Pulmonary artery endothelial cell (primary cell): Measurements from ENCODE around the gene ST6GALNAC3. TPM values are rescaled to one million over a fixed set of nuclear protein-coding genes. Genes with fewer than 3 reads are reported as not detected.

Experiments used
- DNase-seq: peaks from one replicate; pipeline ENCODE4 v3.0.0-alpha.2; 2011; ENCODE audit warnings: low read depth, low spot score
- total RNA-seq: library from RNA; depleted of rRNA; stranded (reverse); fragments of >200 nt; gene quantifications from 2 replicates; pipeline ENCODE4 v1.2.3, GENCODE V29; 2014

The ST6GALNAC3 gene
- total RNA-seq, 1 donor from 2014 or later = 34.6 TPM

- no peak for DNase-seq
These were observed 425.6 kb downstream of the ST6GALNAC3 start for GRCh38 chr1:76500116-76500515.

DNA sequence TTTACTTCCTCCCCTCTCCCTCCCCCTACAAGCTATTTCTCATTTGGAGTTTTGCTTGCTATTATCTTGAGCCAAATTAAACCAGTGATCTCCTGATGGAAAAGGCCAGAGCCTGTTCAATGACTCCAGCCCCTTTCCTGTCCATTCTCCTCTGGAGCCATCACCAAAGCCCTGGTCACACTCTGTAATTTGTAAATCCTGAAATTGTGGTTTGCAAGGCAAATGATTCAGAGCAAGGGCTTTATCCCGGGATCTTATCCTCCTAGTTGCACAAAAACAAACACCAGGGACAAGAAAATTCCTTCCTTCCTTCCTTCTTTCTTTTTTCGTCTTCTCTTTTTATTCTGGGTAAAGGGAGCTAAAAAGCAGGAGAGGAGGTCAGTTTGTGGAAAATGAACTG lies 426.6 kb downstream of the ST6GALNAC3 start:
- DNase-seq = no peak

DNA sequence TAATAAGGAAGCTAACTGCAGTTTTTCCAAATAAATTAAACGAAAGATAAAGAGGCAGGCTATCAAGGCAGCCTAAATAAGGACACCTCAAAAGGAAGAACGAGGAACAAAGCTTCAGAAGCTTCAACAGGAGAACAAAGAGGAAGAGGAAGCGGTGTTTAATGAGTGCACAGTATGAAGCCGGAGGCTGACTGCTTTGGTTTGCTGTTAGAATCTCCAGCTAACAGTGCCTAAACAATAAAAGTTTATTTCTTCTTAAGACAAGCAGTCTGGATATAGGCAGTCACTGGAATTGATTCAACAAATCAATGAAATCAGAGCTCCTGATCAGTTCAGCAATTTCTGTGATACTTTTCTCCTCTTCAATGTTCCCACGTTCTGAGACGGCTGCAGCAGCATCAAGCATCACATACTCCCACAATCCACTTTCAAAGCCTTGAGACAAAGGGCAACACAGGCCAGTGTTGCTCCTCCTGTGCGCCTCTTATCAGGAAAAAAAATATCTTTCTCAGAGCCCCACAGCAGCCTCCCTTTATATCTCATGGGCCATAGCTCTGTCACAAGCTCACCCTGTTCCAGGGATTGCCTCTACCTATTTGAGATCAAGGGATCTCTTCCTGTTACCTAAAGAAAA lies 427.2 kb downstream of the ST6GALNAC3 start:
- DNase-seq = no peak

DNA sequence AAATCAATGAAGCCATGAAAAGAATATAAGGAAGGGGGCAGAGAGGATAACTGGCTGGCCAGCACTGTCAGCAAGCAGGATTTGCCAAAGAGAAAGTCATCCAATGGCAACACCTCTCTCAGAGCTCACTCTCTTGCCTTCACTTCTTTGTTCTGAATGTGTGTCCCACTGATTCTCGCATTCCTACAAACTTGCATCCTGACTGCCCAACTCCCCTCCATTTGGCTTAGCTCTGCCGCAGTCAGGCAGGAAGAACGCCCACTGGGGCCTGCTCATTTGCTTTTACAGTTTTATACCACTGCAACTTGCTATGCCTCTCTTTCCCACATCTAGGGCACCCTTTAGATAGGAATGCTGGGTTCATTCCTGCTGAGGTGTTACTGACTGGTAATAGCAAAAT lies 428.6 kb downstream of the ST6GALNAC3 start:
- DNase-seq = no peak

- DNase-seq = no peak
These were observed 429.2 kb downstream of the ST6GALNAC3 start for GRCh38 chr1:76503736-76504135.

DNA sequence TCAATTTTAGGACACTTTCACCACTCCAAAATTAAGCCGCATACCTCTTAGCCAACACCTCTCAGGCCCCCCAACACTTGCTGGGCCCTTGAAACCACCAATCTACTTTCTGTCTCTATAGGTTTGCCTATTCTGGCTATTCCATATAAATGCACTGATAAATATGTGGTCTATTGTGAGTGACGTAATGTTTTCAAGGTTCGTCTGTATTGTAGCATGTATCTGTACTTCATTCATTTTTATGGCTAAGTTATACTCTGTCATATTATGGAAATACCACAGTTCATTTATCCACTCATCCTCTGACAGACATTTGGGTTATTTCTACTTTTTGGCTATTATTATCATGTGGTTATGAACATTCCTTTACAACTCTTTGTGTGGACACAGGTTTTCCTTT lies 432.8 kb downstream of the ST6GALNAC3 start:
- no peak for DNase-seq

GRCh38 chr1:76508871-76509270 lies 434.3 kb downstream of the ST6GALNAC3 start:
- DNase-seq = no peak

DNA sequence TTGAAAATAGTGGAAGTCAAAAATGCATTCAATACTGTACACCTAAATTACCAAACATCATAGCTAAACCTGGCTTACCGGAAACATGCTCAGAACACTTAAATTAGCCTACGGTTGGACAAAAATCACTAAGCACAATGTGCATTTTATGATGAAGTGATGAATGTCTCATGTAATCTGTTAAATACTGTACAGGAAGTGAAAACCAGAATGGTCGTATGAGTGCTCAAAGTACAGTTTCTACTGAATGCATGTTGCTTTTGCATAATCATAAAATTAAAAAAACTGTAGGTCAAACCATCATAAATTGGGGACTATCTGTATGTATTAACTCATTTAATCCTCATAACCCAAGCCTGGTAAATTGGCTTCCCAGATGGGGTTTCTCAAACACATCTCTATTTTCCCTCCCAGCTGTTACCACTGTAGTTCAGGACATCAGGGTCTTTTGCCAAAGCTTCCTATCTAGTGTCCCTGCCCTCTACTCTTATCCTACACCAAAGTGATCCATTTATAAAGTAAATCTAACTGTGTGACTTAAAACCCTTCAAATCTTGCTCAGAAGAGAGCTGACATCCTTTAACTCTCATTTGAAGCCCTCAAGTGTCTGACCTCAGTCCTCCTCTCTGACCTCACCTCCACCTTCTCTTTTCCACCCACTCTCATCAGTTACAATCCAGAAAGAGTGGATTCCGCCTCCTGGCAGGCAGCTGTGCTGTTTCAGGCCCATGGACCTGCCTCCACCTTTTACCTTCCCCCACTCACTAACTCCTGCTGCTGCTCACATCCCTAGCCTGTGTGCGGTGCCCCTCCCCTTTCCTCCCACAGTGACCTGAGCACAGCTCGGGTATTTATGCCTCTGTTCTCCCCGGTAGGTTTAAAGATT lies 436.4 kb downstream of the ST6GALNAC3 start:
- no peak for DNase-seq

GRCh38 chr1:76511558-76512179 lies 437.1 kb downstream of the ST6GALNAC3 start:
- DNase-seq = no peak

GRCh38 chr1:76530953-76531352 lies 456.4 kb downstream of the ST6GALNAC3 start:
- DNase-seq = no peak

GRCh38 chr1:76541618-76542017 lies 467.1 kb downstream of the ST6GALNAC3 start:
- no peak for DNase-seq

DNA sequence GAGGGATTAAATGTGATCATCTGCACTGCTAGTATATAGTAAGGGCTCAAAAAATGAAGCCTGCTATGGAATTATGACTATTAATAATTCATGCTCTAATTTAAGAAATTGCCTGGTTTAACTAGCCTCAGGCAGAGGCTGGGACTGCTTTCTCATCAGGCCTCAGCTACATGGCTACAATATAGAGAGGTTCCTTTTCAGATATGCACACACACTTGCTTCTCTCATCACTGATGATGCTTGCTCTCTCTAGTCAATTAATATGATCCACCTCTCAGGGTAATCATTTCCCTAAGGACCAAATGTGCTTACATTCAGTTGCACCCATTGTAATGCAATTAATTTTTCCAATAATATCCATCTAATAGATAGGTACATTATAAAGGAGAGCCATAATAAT lies 467.8 kb downstream of the ST6GALNAC3 start:
- no peak for DNase-seq

- no peak for DNase-seq
These were observed 468.9 kb downstream of the ST6GALNAC3 start for GRCh38 chr1:76543495-76543894.

GRCh38 chr1:76546354-76546933 lies 471.9 kb downstream of the ST6GALNAC3 start:
- DNase-seq = no peak

DNA sequence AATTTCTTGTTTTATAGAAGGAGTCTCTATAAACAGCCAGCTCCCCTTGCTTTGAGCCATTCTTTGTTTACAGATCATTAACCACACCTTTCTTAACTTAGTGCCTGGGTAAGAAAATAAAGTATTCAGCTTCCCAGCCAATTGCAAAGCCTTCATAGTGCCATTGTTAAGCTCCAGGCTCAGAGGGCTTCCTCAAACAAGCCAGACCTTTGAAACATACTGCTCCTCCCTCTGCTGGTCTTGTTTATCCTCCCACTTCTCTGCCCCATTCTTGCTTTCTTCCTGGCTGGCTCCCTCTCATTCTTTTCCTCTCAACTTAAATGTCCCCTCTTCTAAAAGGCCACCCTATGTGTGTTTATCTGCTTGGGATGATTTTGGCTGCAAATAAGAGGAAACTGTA lies 473.4 kb downstream of the ST6GALNAC3 start:
- no peak for DNase-seq

GRCh38 chr1:76548513-76549100 lies 474.1 kb downstream of the ST6GALNAC3 start:
- DNase-seq = no peak

- no peak for DNase-seq
These were observed 479.7 kb downstream of the ST6GALNAC3 start for GRCh38 chr1:76554283-76554682.

GRCh38 chr1:76562292-76562691 lies 487.7 kb downstream of the ST6GALNAC3 start:
- DNase-seq = no peak

GRCh38 chr1:76568573-76569238 lies 494.2 kb downstream of the ST6GALNAC3 start:
- DNase-seq = no peak

- DNase-seq = no peak
These were observed 496.7 kb downstream of the ST6GALNAC3 start for GRCh38 chr1:76571248-76571647.

DNA sequence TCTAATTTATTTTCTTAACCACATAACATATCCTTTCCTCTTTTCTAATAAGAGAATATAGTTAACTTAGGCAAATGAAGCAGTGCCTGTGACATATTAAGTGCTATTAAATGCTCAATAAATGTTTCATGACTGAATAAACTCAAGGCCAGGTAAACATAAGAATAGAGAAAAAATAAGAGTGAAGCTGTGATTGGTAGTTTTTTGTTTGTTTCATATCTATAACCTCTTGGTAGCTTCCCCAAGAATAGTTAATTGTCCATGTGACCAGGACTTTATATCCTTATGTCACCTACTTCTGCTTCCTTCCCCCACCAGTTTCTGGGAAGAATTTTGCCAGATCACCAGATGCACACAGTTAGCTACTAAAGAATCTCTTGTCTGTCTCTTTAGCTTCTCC lies 497.7 kb downstream of the ST6GALNAC3 start:
- no peak for DNase-seq
